DOHH2 (cell line): ENCODE data around the gene KLK3.

Experiments used
- H3F3A ChIP-seq: fragments of 200-600 bp; sonication (generic), shearing (Covaris generic); 2 replicates; pipeline ENCODE4 v1.6.0; 2016; ENCODE audit warnings: antibody characterized with exemption, mild to moderate bottlenecking; ENCODE audit not compliant: control insufficient read depth, insufficient read depth
- H3K27ac ChIP-seq: fragments of 200-600 bp; sonication (generic); 2 replicates; pipeline ENCODE4 v1.5.1; 2014; ENCODE audit warnings: low read depth, mild to moderate bottlenecking, low read length, moderate library complexity
- H3K27me3 ChIP-seq: fragments of 200-600 bp; sonication (generic); 2 replicates; pipeline ENCODE4 v1.6.1; 2014; ENCODE audit warnings: mild to moderate bottlenecking, low read length, mixed read lengths; ENCODE audit not compliant: control insufficient read depth
- H3K36me3 ChIP-seq: fragments of 200-600 bp; sonication (generic); 2 replicates; pipeline ENCODE4 v1.6.1; 2014; ENCODE audit warnings: mild to moderate bottlenecking, low read length, moderate library complexity, mixed read lengths; ENCODE audit not compliant: control insufficient read depth
- H3K4me1 ChIP-seq: fragments of 200-600 bp; sonication (generic); 2 replicates; pipeline ENCODE4 v1.6.1; 2014; ENCODE audit warnings: mild to moderate bottlenecking, low read length, mixed read lengths; ENCODE audit not compliant: control insufficient read depth
- H3K4me2 ChIP-seq: fragments of 200-600 bp; sonication (generic); 2 replicates; pipeline ENCODE4 v1.6.0; 2014; ENCODE audit warnings: mild to moderate bottlenecking, low read length, moderate library complexity
- H3K4me3 ChIP-seq: fragments of 200-600 bp; sonication (generic); 2 replicates; pipeline ENCODE4 v1.5.1; 2014; ENCODE audit warnings: mild to moderate bottlenecking, low read length, mixed read lengths
- H3K79me2 ChIP-seq: fragments of 200-600 bp; sonication (generic); 2 replicates; pipeline ENCODE4 v1.6.1; 2014; ENCODE audit warnings: mild to moderate bottlenecking, low read length, mixed read lengths; ENCODE audit not compliant: control insufficient read depth
- H3K9me2 ChIP-seq: fragments of 200-600 bp; sonication (generic); replicated peaks from 2 replicates; pipeline ENCODE4 v1.6.1; 2014; ENCODE audit warnings: mild to moderate bottlenecking, low read length, mixed read lengths; ENCODE audit not compliant: control insufficient read depth
- H3K9me3 ChIP-seq: fragments of 200-600 bp; sonication (generic); 2 replicates; pipeline ENCODE4 v1.6.1; 2014; ENCODE audit warnings: antibody characterized with exemption, low read length, mixed read lengths; ENCODE audit not compliant: control insufficient read depth, insufficient read depth
- H4K20me1 ChIP-seq: fragments of 200-600 bp; sonication (generic); 2 replicates; pipeline ENCODE4 v1.6.0; 2014; ENCODE audit warnings: low read depth, mild to moderate bottlenecking, antibody characterized with exemption, low read length, moderate library complexity; ENCODE audit not compliant: control insufficient read depth, insufficient read depth
- CTCF ChIP-seq: fragments of 200-600 bp; sonication (generic); IDR thresholded peaks from one replicate; pipeline ENCODE4 v1.5.1; 2014; ENCODE audit warnings: antibody characterized with exemption, mild to moderate bottlenecking, low read depth, low read length; ENCODE audit not compliant: poor library complexity, severe bottlenecking
- EZH2phosphoT487 ChIP-seq: fragments of 200-600 bp; sonication (generic); IDR thresholded peaks from 2 replicates; pipeline ENCODE4 v1.6.1; 2017; ENCODE audit warnings: borderline replicate concordance, mild to moderate bottlenecking, antibody characterized with exemption, low read length, moderate library complexity, mixed read lengths

Gene KLK3

GRCh38 chr19:50897191-50897607 lies 42.5 kb downstream of the KLK3 start:
- H3K4me1 ChIP-seq, result peaks cover 12% of the 10 kb centered on the region
- H3K79me2 ChIP-seq, result no peaks in the 10 kb centered on the region
- H3K4me3 ChIP-seq, result no peak overlapping the region
- no peaks in the 10 kb centered on the region for H3K9me2 ChIP-seq
- H3K4me2 ChIP-seq, result peak overlapping the region; percentile 33; the same call in 1 of the 2 replicates
- H3K27me3 ChIP-seq, result 0 out of 2 replicates have a peak, but pooled peaks cover 7% of the 10 kb centered on the region
- no peak overlapping the region for H3K27ac ChIP-seq
- TF ChIP-seq EZH2phosphoT487 (no peak), CTCF (no peak)
- no peaks in the 10 kb centered on the region for H3F3A ChIP-seq
- H3K9me3 ChIP-seq, result peaks cover 8% of the 10 kb centered on the region
- H4K20me1 ChIP-seq, result no peaks in the 10 kb centered on the region
- H3K36me3 ChIP-seq, result no peaks in the 10 kb centered on the region

GRCh38 chr19:50897612-50898011 lies 42.9 kb downstream of the KLK3 start:
- TF ChIP-seq CTCF (no peak), EZH2phosphoT487 (no peak)
- 0 out of 2 replicates have a peak, but pooled peaks cover 7% of the 10 kb centered on the region for H3K27me3 ChIP-seq
- H4K20me1 ChIP-seq, result no peaks in the 10 kb centered on the region
- H3K27ac ChIP-seq, result no peak overlapping the region
- no peak overlapping the region for H3K4me2 ChIP-seq
- H3K4me1 ChIP-seq, result peaks cover 12% of the 10 kb centered on the region
- H3K79me2 ChIP-seq, result no peaks in the 10 kb centered on the region
- no peak overlapping the region for H3K4me3 ChIP-seq
- H3K9me3 ChIP-seq, result peaks cover 8% of the 10 kb centered on the region
- H3K36me3 ChIP-seq, result no peaks in the 10 kb centered on the region
- H3F3A ChIP-seq, result no peaks in the 10 kb centered on the region
- no peaks in the 10 kb centered on the region for H3K9me2 ChIP-seq

GRCh38 chr19:50898018-50898417 lies 43.3 kb downstream of the KLK3 start:
- Histone ChIP-seq H3K36me3 (no peaks in the 10 kb centered on the region), H3K27me3 (0 out of 2 replicates have a peak, but pooled peaks cover 7% of the 10 kb centered on the region), H3K4me2 (no peak overlapping the region), H3F3A (no peaks in the 10 kb centered on the region), H3K4me1 (peaks cover 12% of the 10 kb centered on the region), H3K4me3 (no peak overlapping the region), H4K20me1 (no peaks in the 10 kb centered on the region), H3K9me3 (peaks cover 8% of the 10 kb centered on the region), H3K9me2 (no peaks in the 10 kb centered on the region), H3K79me2 (no peaks in the 10 kb centered on the region), H3K27ac (no peak overlapping the region)
- TF ChIP-seq EZH2phosphoT487 (no peak), CTCF (no peak)
